RPMI7951 (cell line): Measurements from ENCODE around the gene CTBP2. TPM values are rescaled to one million over a fixed set of nuclear protein-coding genes. Genes with fewer than 3 reads are reported as not detected.

ENCODE experiments used
- DNase-seq: peaks from one replicate; pipeline ENCODE4 v3.0.0-alpha.2; 2012; ENCODE audit warnings: low read depth
- total RNA-seq: library from RNA; depleted of rRNA; stranded (reverse); fragments of >200 nt; shearing (Covaris generic); gene quantifications from 2 replicates; pipeline ENCODE4 v1.2.3, GENCODE V29; 2014

The CTBP2 gene
- total RNA-seq, 1 experiment from 2014 or later: 45.4 TPM

DNA sequence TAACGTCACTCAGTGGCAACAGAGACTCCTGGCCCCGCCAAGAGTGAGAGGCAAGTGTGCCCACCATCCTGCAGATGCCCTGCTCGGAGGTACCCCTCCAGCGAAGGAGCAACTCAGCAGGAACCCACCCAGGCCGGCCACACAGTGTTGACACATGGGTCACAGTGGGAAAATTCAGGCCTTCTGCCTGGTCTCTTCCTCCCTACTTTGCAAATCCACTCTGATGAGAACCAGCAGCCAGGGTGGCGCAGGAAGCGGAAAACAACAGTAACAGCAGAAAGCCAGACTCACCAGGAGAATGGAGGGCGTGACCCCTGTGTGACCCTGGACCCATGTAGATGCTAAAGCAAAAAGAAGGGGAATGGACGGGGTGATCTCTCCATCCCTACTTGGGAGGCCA, 53.8 kb downstream of the CTBP2 start:
- DNase-seq: no peak

DNA sequence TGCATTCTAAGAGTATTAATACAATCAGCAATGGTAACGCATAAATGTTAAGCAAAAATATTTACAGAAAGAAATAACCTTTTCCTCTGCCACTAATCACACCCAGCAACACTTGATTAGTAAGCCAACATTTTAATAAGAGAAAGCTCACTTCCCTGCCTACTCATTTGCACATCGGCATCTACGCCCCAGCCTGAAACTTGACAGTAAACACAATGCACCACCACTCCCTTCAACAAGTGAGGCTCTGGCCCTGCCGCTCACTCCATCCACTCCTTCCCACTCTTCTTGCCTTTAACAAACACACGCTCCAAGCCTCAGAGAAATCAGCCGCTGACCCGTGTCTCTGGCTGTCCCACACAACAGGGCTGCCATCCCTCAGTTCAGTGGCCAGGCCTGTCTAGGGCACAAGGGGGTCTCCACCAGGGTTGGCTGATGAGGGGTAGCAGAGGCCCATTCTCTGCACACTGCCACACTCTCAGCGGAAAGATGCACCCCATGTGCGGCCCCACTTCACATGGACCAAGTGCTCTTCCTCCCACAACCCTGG, 54.6 kb downstream of the CTBP2 start:
- DNase-seq: no peak

DNA sequence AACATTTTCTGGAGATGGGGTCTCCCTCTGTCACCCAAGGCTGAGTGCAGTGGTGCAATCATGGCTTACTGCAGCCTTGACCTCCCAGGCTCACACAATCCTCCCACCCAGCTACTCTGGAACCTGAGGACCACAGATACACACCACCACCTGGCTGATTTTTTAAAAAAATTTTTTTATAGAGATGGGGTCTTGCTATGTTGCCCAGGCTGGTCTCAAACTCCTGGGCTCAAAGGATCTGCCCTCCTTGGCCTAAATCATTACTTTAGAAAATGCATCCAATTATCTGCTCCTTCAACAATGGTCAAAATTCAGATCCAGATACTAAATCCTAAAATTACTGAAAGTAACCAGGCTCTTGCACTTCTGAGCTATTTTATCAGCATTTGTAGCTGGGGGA, 55.2 kb downstream of the CTBP2 start:
- DNase-seq: no peak

DNA sequence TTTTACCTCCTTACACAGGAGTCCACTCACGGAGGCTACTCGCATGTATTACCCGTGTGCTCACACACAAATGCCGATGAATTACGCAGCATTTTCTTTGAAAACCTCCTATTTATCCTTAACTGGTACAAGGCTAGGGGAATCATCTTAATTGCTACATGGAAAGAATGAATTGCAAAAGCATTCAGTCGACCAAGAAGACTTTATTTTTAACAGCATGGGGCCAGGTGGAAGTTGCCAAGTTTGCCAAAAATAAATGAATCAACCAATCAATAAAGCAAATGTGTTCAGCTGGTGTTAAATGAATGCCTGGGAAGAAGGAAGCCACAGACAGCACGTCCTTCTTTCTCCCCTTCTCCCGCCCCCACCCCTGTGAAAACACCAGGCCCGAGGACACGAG, 55.8 kb downstream of the CTBP2 start:
- DNase-seq: no peak

DNA sequence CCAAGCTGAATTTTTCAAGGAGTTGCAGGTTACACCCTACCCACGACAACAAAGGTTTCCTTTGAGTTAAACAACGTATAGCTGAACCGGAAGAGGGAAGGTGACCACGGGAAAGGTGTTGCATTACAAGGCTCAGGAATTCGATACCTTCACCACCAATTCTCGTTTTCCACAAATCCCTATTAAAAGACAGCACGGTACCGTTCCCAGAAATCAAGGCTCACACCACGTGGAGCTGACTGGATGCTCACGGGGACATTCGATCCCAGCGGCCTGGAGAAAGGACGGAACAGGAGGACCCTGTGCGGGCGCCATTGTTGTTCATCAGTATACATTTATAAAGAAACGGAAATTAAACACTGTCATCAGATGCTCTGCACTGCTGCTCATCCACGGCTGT, 56.4 kb downstream of the CTBP2 start:
- no peak for DNase-seq

DNA sequence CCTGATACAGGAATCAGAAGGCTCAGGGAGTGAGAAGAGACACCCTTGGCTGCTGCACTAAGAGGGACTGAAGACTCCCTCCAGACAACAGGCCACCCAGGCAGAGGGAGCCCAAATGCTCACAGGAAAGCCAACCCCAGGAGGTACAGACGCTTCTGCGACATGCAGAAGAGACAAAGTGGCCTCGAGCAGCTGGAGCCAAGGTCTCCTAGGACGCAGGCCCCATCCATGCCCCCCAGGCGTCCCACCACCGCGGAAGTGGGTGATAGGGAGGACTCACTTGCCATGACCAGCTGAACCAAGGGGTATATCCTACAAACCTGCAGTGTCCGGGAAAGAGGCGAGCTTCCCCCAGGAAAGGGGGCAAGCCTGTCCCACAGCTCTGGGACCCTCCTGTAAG, 56.9 kb downstream of the CTBP2 start:
- DNase-seq: no peak

DNA sequence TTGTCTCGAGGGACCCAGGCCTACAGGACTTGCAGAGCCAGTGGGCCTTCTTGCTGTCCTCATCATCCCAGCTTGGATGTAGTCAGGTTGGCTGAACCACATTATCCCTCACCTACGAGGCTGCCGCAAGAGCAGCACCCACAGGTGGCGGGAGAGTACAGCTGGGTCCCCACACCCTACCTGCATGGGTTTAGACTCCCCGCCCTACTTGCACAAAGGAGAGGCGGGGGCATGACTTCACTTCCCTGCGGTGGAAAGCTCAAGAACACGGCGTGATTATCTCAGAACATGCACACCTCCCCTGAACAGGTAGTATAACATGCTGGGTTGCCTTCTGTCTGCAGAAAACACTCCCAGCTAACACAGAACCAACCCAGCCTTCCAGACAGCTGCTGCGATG, 57.5 kb downstream of the CTBP2 start:
- DNase-seq: no peak

DNA sequence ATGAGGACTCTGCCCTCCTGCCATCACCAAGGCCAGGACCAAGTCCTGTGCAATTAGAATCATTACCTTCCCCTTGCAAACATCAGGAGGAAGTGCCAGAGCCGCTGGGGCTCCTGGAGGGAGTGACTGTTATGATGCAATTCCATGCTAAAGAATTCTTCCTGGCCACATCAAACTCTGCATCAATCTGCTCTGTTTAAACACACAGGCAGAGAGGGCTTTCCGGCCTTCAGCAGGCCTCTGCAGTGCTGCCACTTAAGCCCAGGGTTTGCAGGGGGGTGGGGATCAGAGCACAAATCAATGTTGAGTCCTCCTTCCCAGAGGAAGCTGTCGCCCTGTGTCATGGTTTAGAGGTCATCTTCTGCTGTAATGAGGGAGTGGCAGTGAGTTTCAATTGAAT, 58.1 kb downstream of the CTBP2 start:
- DNase-seq: peak; percentile 57

DNA sequence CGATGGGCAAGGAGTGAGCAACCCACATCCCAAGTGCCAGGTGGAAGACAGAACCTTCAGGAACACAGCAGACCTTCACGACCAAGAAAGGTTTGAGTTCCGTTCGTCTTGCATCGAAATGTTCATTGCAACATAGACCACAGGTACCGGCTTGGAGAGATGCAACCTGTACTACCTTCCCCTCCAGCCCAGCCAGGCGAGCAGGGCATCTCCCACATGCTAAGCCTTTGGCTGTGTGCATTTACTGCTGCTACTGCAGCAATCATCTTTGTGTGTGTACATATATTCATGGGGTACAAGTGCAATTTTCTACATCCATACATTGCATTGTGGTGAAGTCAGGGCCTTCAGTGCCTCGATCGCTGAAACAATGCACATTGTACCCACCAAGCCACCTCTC, 58.8 kb downstream of the CTBP2 start:
- DNase-seq: no peak

DNA sequence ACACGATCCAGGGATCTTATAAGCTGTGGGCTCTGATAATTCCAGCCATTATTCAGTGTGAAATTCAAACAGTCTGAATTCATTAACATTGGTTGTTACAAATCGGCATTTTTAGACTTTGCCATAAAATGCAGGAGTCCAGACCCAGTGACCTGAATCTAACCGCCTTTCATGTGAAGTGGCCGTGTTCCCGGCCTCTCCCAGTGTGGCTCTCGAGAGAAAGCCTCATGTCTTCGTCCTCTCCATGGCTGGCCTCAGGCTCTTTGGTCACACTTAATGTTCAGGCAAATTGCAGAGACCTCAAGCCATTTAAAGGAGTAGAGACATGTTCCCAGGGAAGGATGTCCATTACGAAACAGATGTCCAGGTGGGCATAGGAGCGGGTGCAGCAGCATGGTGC, 59.3 kb downstream of the CTBP2 start:
- peak; percentile 38 for DNase-seq

DNA sequence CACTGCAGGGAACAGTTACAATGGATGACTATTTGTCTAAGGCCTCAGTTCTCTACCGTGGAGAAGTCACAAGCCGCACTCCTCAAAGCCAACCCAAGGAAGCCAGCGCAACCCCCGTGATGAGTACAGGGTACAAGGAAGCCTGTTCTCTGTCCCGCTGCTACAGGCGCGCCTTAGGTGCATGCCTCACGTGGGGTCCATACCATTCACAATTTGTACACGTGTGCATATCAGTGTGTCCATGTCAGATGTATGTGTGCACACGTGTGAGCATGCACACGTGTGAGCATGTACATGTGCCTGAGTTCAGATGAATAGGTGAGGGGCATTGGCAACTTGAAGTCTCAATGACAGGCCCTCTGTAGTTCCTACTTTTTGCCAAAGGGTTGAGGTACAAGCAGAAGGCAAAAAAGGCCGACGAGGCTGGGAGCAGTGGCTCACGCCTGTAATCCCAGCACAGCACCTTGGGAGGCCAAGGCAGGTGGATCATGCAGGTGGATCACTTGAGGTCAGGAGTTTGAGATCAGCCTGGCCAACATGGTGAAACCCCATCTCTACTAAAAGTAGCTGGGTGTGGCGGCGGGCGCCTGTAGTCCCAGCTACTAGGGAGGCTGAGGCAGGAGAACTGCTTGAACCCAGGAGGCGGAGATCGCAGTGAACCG, 62.8 kb downstream of the CTBP2 start:
- DNase-seq: no peak

DNA sequence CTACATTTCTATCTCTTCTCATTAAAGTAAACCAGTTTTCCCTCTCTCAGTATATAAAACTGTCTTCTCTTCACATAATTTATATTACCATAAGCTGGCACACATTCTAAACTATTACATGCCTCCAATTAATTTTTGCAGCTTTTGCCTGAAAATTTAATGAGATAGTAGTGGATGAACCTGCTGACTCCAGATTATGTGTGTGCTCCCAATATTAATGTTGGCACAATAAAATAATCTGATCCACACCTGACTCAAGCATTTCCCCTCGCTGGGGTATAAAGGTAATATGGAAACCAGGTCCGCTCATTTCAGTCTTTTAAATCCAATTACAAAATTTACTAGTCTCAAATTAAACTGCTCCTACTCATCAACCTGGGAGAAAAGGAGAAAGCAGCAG, 63.4 kb downstream of the CTBP2 start:
- no peak for DNase-seq

DNA sequence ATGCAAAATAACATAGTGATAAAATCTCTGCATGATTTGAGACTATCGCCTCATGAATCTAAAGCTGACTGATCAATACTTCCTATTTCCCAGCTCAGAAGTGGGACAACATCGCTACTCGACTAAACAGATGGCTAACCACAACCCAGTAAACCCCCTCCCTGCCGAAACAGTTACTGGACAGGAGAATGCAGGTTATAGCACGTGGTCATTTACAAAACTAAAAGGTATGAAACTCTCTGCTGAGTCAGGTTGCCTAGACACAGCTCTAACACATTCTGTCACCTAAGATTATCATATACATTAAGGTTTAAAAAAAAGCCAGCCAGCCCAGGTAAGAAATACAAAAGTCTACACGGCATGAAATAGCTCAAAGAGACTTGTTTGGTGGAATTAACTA, 64.0 kb downstream of the CTBP2 start:
- DNase-seq: no peak

DNA sequence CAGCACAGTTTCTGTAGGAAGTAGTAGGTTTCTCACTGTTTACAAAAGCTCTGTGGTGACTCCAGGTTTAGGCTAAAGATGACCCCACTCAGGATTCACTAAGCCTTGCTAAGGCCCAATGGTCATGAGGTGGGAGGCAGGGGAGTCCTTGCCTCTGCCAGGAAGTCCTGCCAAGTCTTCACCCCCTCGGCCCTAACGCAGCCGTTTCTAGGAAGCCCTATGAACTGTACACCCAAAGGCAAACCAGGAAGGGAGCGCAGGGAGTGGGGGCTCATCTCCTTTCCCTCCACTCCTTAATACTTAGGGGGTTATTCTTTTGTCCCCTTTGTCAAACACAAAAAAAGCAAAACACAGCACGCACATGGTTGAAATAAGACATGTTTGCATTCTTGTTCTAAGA, 64.6 kb downstream of the CTBP2 start:
- DNase-seq: no peak

DNA sequence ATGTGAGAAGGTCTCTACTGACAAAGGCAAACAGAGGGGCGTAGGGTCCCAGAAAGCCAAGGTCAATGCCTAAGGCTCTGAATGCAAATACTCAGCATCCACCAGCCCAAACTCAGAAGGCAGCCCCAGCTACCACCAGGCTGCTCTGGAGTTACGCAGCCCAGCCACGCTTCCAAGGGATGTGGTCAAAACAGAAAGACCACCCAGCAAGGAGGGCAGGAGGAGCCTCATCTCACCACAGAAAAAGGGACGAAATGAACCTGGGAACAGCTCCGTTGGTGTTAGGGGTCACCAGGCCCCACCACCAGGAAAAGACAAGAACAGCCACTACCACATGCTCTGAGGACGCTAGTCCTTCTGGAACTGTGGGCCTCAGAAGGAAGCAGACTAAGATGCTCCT, 65.1 kb downstream of the CTBP2 start:
- no peak for DNase-seq

DNA sequence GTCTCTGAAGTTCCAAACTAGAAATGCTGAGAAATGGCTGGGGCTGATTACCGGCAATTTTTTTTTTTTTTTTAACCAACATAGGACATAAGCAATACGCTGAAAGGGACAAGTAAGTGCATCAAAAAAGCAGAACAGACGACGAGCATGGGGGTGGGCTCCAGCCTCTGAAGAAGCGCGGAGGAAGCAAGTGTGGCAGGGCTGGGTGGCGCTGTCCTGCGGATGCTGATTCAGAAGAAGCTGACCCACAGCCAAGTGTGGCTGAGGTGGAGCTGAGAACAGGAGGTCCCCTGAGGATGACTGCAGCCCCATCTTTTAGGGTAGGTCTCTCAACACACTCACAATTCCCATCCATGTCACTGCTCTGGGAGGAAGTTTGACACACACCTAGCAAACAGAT, 65.6 kb downstream of the CTBP2 start:
- DNase-seq: no peak

DNA sequence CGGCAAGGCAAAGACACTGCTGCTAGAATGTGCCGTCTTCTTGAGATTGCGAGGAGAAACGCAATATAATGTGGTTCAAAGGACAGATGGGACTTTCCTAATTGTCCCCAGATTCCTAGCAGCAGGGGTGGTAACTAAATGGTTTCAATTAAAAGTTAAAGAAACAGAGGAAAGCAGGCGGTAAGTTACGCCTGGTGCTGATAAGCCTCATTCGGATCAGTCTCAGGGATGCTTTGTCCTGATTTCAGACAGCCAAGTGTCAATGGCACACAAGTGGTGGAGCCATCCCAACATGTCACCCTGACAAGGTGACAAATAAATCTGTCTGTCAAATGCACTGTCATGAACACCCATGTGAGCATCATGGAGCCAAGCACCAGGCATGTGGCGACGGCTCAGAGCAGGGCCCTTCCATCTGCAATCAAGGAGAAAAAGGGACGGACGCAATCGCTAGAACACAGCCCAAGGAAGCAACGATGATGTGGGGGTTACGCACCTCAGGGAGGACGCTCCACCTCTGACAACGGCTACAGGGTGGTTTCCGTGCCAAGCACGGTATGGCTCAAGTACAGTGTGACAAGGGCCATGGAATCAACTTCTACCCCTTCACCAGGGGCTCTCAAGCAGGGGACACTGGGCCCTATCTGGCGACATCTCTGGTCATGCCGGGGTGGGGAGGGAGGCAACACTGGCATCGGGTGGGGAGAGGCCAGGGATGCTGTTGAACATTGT, 66.2 kb downstream of the CTBP2 start:
- no peak for DNase-seq

DNA sequence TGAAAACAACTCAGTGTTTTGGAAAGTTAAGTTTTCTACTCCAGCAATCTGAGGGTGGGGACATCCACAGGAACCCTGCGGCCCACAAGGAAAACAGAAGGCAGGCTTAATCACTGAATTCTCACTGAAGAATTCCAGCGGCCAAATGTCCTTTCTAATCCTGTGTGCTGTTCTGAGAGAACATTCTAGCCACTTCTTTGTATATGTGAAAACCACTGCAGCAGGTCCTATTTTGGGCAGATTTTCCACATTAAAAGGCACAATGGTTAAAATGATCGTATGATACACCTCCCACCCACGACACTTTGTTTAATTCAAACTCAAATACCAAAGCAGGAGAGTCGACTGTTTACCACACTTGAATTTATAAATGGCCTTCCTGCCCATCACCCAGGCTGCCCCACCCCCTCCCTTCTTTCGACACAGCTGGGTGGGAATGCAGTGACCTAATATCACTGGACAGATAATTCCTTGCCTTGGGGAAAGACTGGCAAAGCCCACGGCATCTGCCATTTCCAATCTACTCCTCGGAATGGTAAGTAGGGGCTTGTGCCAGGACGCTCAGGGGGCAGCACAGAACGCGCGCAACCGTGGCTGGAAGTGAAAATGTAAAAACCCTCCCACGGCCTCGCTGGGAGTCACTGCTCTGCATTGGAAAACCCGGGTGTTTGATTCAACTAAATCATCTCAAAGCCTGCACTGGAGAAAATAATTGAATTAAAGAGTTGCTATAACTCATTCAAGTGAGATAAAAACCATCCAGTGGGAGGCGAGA, 67.0 kb downstream of the CTBP2 start:
- DNase-seq: no peak

DNA sequence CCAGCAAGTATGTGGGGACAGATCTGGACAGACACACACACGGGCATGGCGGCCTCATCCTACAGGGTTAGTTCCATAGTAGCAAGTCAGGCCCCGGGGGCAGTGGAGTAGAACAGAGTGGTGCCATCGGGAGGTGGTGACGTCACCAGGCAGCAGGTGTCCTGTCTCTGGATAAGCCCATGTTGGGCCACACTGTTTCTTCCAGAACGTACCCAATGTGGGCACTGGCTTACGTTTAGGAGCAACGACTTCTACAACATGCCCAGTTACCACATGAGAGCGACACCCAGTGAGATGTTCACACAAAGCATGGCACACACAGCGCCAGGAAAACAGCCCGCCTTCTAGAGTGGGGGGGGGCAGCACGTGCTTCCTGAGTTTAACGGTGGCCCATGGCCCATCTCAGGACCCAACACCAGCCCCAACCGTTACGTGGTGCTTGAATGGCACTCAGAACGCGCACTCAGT, 67.8 kb downstream of the CTBP2 start:
- DNase-seq: no peak

DNA sequence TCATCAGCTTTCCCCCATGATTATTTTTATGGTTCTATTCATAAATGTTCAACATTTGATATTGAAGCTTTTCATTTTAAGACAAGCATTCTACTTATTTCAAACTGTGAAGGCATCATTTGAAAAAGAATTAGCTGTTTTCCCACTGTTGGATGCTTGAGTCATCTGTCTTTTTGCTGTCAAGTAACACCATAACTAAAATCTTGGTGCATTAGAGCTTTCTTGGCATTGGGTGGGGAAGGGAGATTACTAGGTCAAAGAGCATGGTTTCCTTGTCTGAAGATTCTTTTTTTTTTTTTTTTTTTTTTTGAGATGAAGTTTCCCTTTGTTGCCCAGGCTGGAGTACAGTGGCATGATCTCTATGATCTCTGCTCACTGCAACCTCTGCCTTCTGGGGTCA, 68.5 kb downstream of the CTBP2 start:
- DNase-seq: no peak

DNA sequence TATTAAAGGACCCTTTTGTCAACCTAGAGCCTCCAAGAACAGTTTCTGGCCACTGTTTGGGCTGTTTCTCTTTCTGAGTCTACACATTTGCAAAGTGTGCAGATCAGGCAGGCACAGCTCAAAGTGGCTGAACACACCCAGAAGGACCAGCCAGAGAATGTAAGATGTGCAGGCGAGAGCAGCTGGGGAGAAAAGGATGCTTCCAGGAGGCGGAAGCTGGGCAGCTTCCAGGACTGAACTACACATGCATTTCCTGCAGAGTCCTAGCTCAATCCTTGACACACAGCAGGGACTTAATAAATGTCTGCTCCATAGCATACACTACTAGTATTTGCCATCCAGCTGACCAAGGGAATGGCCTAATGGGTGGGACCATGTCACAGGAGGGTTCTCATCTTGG, 70.9 kb downstream of the CTBP2 start:
- no peak for DNase-seq

DNA sequence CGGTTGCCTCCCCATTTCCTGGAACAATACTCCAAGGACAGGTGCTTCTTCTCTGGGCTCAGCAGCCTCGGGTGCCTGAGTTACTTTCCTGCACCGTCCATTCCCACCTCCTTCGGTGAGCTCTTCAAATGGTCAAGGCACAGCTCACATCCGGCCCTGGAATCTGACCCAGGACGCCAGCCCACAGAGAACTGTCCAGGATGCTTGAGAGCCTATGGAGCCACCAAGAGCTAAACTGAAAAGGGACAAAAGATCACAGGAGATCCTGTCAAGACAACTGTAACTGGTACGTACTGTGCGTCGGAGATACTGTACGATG, 72.5 kb downstream of the CTBP2 start:
- no peak for DNase-seq
